GM12878 (cell line): ENCODE data around the gene ZBTB5. TPM values are rescaled to one million over a fixed set of nuclear protein-coding genes. Genes with fewer than 3 reads are reported as not detected.

Source experiments
- ATAC-seq: fragments of 200-7000 bp; cut with Tn5 transposase; 3 replicates; pipeline ENCODE4 v1.9.1; 2020; ENCODE audit warnings: mild to moderate bottlenecking, moderate library complexity
- BruUV-seq: library from RNA; stranded (reverse); fragments of 400-500 nt; replicated peaks from 2 replicates; lab custom pipeline; 2021; lab: Mats Ljungman, UMichigan
- CTCF ChIA-PET: fragments of 300-600 bp; sonication (Branson Sonifier 250); formaldehyde crosslinking; extraction: SDS; loops from one replicate; lab custom pipeline; 2021; ENCODE audit warnings: inconsistent platforms; lab: Yijun Ruan, JAX
- POLR2A ChIA-PET: fragments of 350-600 bp; formaldehyde crosslinking; extraction: SDS; loops from one replicate; lab custom pipeline; 2021; ENCODE audit warnings: inconsistent platforms; lab: Charles Lee
- RAD21 ChIA-PET: fragments of 300-600 bp; sonication (Branson Sonifier 250); formaldehyde crosslinking; loops from one replicate; lab custom pipeline; 2023; ENCODE audit warnings: antibody characterized with exemption; ENCODE audit not compliant: unreplicated experiment; lab: Charles Lee
- SMC1A ChIA-PET: fragments of 300-600 bp; sonication (Branson Sonifier 250); formaldehyde crosslinking; loops from one replicate; lab custom pipeline; 2023; ENCODE audit not compliant: unreplicated experiment, uncharacterized antibody; lab: Charles Lee
- DNase-seq: peaks from one replicate; pipeline ENCODE4 v3.0.0-alpha.2; 2011; ENCODE audit warnings: low read depth, low spot score
- FAIRE-seq: peaks from 3 replicates; lab custom pipeline; 2011; peaks lifted over from hg19 to GRCh38; lab: Jason Lieb, UNC
- H2AFZ ChIP-seq: 2 replicates; pipeline ENCODE4 v1.6.0; 2011; ENCODE audit warnings: low read depth, low read length, control low read depth; ENCODE audit not compliant: control insufficient read depth
- H3K27ac ChIP-seq: 2 replicates; pipeline ENCODE4 v1.5.1; 2011; ENCODE audit warnings: control low read depth; ENCODE audit not compliant: control insufficient read depth, insufficient read depth
- H3K27me3 ChIP-seq, 2 experiments: replicated peaks in 1 of 2; 2 replicates each; pipeline versions ENCODE4 v1.6.0 to v1.6.1; 2011; ENCODE audit warnings: low read length in 1 of 2; ENCODE audit not compliant: control insufficient read depth in 2 of 2, insufficient read depth in 2 of 2
- H3K36me3 ChIP-seq, 2 experiments: 2 replicates each; pipeline ENCODE4 v1.5.1; 2011; ENCODE audit warnings: low read length in 1 of 2; ENCODE audit not compliant: control insufficient read depth in 2 of 2, insufficient read depth in 2 of 2
- H3K4me1 ChIP-seq: 2 replicates; pipeline ENCODE4 v1.6.1; 2011; ENCODE audit warnings: mild to moderate bottlenecking, low read length, moderate library complexity, mixed read lengths; ENCODE audit not compliant: control insufficient read depth, insufficient read depth
- H3K4me2 ChIP-seq: 2 replicates; pipeline ENCODE4 v1.6.0; 2011; ENCODE audit warnings: control low read depth; ENCODE audit not compliant: control insufficient read depth, insufficient read depth
- H3K4me3 ChIP-seq: fragments of 200-600 bp; sonication (generic); 2 replicates; pipeline ENCODE4 v1.5.1; 2016
- H3K79me2 ChIP-seq: 2 replicates; pipeline ENCODE4 v1.6.0; 2011; ENCODE audit warnings: low read length; ENCODE audit not compliant: control insufficient read depth, insufficient read depth
- H3K9ac ChIP-seq: 2 replicates; pipeline ENCODE4 v1.8.0; 2011; ENCODE audit warnings: low read length, control low read depth, mixed read lengths; ENCODE audit not compliant: control insufficient read depth, insufficient read depth
- H3K9me3 ChIP-seq: replicated peaks from 3 replicates; pipeline ENCODE4 v1.5.1; 2011; ENCODE audit warnings: mild to moderate bottlenecking, low read length; ENCODE audit not compliant: control insufficient read depth, insufficient read depth
- H4K20me1 ChIP-seq: 2 replicates; pipeline ENCODE4 v1.6.0; 2011; ENCODE audit not compliant: control insufficient read depth, insufficient read depth
- BMI1 ChIP-seq: fragments of 450-650 bp; IDR thresholded peaks from 2 replicates; pipeline ENCODE4 v1.6.1; 2016; ENCODE audit warnings: mild to moderate bottlenecking, moderate library complexity, borderline replicate concordance
- DPF2 ChIP-seq: fragments of 450-650 bp; IDR thresholded peaks from 2 replicates; pipeline ENCODE4 v1.6.1; 2017; ENCODE audit warnings: mild to moderate bottlenecking
- E4F1 ChIP-seq: fragments of 450-650 bp; IDR thresholded peaks from 2 replicates; pipeline ENCODE4 v1.6.1; 2018; ENCODE audit warnings: borderline replicate concordance, mild to moderate bottlenecking; ENCODE audit not compliant: partially characterized antibody
- HDAC2 ChIP-seq: fragments of 200-600 bp; sonication (generic); IDR thresholded peaks from 2 replicates; pipeline ENCODE4 v1.6.1; 2017
- MEF2B ChIP-seq: fragments of 450-650 bp; IDR thresholded peaks from 2 replicates; pipeline ENCODE4 v1.6.1; 2018; ENCODE audit warnings: mild to moderate bottlenecking, moderate library complexity; ENCODE audit not compliant: partially characterized antibody, poor library complexity, severe bottlenecking
- MYC ChIP-seq: IDR thresholded peaks from 2 replicates; pipeline ENCODE4 v1.6.1; 2011; ENCODE audit warnings: mild to moderate bottlenecking, low read length, moderate library complexity, inconsistent platforms; ENCODE audit not compliant: insufficient read depth, insufficient replicate concordance, insufficient read length, severe bottlenecking
- RELA ChIP-seq: fragments of 450-650 bp; IDR thresholded peaks from 2 replicates; pipeline ENCODE4 v1.8.0; 2014; ENCODE audit warnings: borderline replicate concordance; ENCODE audit not compliant: partially characterized antibody
- RELB ChIP-seq: fragments of 450-650 bp; IDR thresholded peaks from 2 replicates; pipeline ENCODE4 v1.6.1; 2017; ENCODE audit warnings: low read depth, mild to moderate bottlenecking, moderate library complexity
- ZNF384 ChIP-seq: IDR thresholded peaks from 2 replicates; pipeline ENCODE4 v1.6.1; 2012; ENCODE audit warnings: low read depth, mild to moderate bottlenecking, low read length, improper control_type of control experiment, borderline replicate concordance
- WGBS: methylation state at CpG from one replicate; pipeline ENCODE4 v1.1.6; 2016; ENCODE audit warnings: low lambda C conversion rate; ENCODE audit not compliant: insufficient replicate concordance, insufficient coverage; ENCODE audit errors: missing lambda C conversion rate; 5-methylcytosine and 5-hydroxymethylcytosine counted together
- in situ Hi-C: fragments of 300-500 bp; cut with MboI; formaldehyde crosslinking; loops from 9 replicates; pipeline ENCODE4 v1.14.3; 2018; ENCODE audit warnings: mixed read lengths
- intact Hi-C: fragments of 100-400 bp; cut with micrococcal nuclease; formaldehyde crosslinking; loops from one replicate; pipeline ENCODE4 v1.14.2; 2022; ENCODE audit not compliant: unreplicated experiment
- polyA plus RNA-seq, 11 experiments: library from polyadenylated mRNA; depleted of rRNA in 4 of 11; unstranded in 6 of 11; stranded (reverse) in 5 of 11; fragments of >200 nt; fragmentation: Nextera tagmentation in 4 of 11; fragmentation: Illumina TruSeq in 1 of 11; extraction: Ambion mirVana in 4 of 11; extraction: Trizol in 1 of 11; gene quantifications; 1 replicate in 1 of 11; 2 replicates in 10 of 11; pipeline versions ENCODE4 v1.2.1 to v1.2.3, GENCODE V29; 2011 to 2016; ENCODE audit warnings: inconsistent platforms in 2 of 11, missing spikeins in 2 of 11, low read depth in 1 of 11
- total RNA-seq, 4 experiments: library from RNA; depleted of rRNA in 3 of 4; stranded (reverse); fragments of >200 nt in 3 of 4; fragmentation: Illumina TruSeq in 1 of 4; extraction: Trizol in 1 of 4; gene quantifications; 2 replicates each; pipeline versions ENCODE4 v1.2.1 to v1.2.3, GENCODE V29; 2013 to 2021

ZBTB5 gene
- total and polyA plus RNA-seq, 10 of the 15 experiments (the other 5 are each of a cell fraction or from before 2014, with no cell fraction given), result 1.4 to 32.5 (median 12.1) TPM

- TF ChIP-seq MEF2B, result no peak
- TF ChIP-seq MYC, result no peak
- TF ChIP-seq RELB, result no peak
Measured at GRCh38 chr9:37447111-37447510, 18.1 kb downstream of the ZBTB5 start (continued).

- no peak for FAIRE-seq
- ChIA-PET CTCF (no interaction called here), POLR2A (interaction anchor here (1.5 kb wide), 1 partner anchor 16 kb away, joined by 6 read pairs; no protein-coding TSS in a partner anchor)
Measured at GRCh38 chr9:37446401-37446800, 18.8 kb downstream of the ZBTB5 start.

More at GRCh38 chr9:37446401-37446800, 18.8 kb downstream of the ZBTB5 start:
- no peak overlapping the region for H3K4me2 ChIP-seq
- no peak for ATAC-seq
- peaks cover 15% of the 10 kb centered on the region for H3K79me2 ChIP-seq
- no peak overlapping the region for H2AFZ ChIP-seq
- H3K27ac ChIP-seq, result no peak overlapping the region
- DNase-seq, result no peak
- ChIA-PET SMC1A (no interaction called here), RAD21 (no interaction called here)
- peaks cover 9 to 14% of the 10 kb centered on the region in 2 experiments for H3K36me3 ChIP-seq
- in situ Hi-C loops (no loop called here), intact Hi-C loops (no loop called here)
- H3K4me1 ChIP-seq, result no peaks in the 10 kb centered on the region
- H4K20me1 ChIP-seq, result no peaks in the 10 kb centered on the region
- H3K9me3 ChIP-seq, result no peaks in the 10 kb centered on the region
- no peak overlapping the region for H3K4me3 ChIP-seq
- H3K27me3 ChIP-seq, result no peaks in the 10 kb centered on the region
- 100% methylated on average over 4 of the region's 4 CpGs for WGBS
- BruUV-seq, result no TSS peak
- TF ChIP-seq HDAC2 (no peak), E4F1 (no peak), BMI1 (no peak), RELA (no peak), ZNF384 (no peak), DPF2 (no peak)
- no peak overlapping the region for H3K9ac ChIP-seq
